ENCODE measurements around the gene GP5.

GP5 gene

GRCh38 chr3:194352667-194353246 lies 46.3 kb downstream of the GP5 start:
- no peak for DNase-seq (ENCODE audit: low spot score)
- no peak for TF ChIP-seq CTCF (IDR thresholded peaks at IDR 0.05; ENCODE audit: extremely low read depth, missing control alignments)

GRCh38 chr3:194351952-194352536 lies 47.0 kb downstream of the GP5 start:
- no peak for DNase-seq (ENCODE audit: low spot score)
- TF ChIP-seq CTCF (IDR thresholded peaks at IDR 0.05; ENCODE audit: extremely low read depth, missing control alignments): no peak

GRCh38 chr3:194351080-194351672 lies 47.9 kb downstream of the GP5 start, which contains the start of gene CPN2:
Gene CPN2, minus strand, starts transcription at chr3:194351328. Its CDS starts 8,626 bp downstream, at chr3:194342702.
- no peak for DNase-seq (ENCODE audit: low spot score)
- TF ChIP-seq CTCF (IDR thresholded peaks at IDR 0.05; ENCODE audit: extremely low read depth, missing control alignments): no peak

- DNase-seq (ENCODE audit: low spot score): no peak
- no peak for TF ChIP-seq CTCF (IDR thresholded peaks at IDR 0.05; ENCODE audit: extremely low read depth, missing control alignments)
Observed at GRCh38 chr3:194350726-194351071, 48.4 kb downstream of the GP5 start.

- no peak for TF ChIP-seq CTCF (IDR thresholded peaks at IDR 0.05; ENCODE audit: extremely low read depth, missing control alignments)
- DNase-seq (ENCODE audit: low spot score): no peak
Observed at GRCh38 chr3:194348354-194348753, 50.7 kb downstream of the GP5 start.

- TF ChIP-seq CTCF (IDR thresholded peaks at IDR 0.05; ENCODE audit: extremely low read depth, missing control alignments): no peak
- no peak for DNase-seq (ENCODE audit: low spot score)
Observed at GRCh38 chr3:194346621-194347020, 52.4 kb downstream of the GP5 start.

- DNase-seq (ENCODE audit: low spot score): no peak
- no peak for TF ChIP-seq CTCF (IDR thresholded peaks at IDR 0.05; ENCODE audit: extremely low read depth, missing control alignments)
Observed at GRCh38 chr3:194346035-194346434, 53.0 kb downstream of the GP5 start.

All from GM20000 (cell line).